IPS-11a (cell line): ENCODE results near the gene TANGO2.

Source experiments
- H3K4me3 ChIP-seq: one replicate; pipeline ENCODE4 v1.5.1; 2013; ENCODE audit warnings: low read depth, low read length, control low read depth

TANGO2 gene

DNA sequence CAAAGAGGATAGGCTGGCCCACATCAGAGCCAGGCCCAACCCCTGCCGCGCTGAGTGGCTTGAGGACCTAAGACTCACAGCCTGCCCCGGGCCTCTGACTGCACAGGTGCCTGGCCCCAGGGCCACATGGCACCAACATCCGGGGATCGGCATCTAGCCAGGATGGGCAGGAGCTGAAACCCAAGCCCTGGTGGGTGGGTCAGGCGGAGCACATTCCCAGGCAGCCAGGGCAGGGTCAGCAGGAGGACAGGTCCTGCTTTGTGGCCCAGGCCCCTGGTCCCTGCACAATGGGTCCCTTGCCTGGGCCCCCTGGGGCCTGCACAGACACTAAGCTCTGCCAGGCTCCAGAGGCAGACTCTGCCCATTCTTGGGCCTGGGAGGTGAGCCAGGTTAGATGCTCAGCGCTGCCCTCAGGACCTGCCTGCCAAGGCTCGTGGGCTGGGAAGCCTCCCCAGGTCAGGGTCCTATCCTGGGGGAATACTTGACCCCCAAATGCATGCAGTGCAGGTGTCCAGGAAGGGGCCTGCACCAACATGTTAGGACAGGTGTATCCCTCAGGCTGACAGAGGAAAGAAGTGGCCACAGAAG lies 37.8 kb upstream of the TANGO2 start:
- H3K4me3 ChIP-seq: no peak overlapping the region

GRCh38 chr22:19983741-19984140 lies 37.2 kb upstream of the TANGO2 start:
- H3K4me3 ChIP-seq: no peak overlapping the region

- H3K4me3 ChIP-seq: no peak overlapping the region
Measured at GRCh38 chr22:19984201-19984753, 36.6 kb upstream of the TANGO2 start.

DNA sequence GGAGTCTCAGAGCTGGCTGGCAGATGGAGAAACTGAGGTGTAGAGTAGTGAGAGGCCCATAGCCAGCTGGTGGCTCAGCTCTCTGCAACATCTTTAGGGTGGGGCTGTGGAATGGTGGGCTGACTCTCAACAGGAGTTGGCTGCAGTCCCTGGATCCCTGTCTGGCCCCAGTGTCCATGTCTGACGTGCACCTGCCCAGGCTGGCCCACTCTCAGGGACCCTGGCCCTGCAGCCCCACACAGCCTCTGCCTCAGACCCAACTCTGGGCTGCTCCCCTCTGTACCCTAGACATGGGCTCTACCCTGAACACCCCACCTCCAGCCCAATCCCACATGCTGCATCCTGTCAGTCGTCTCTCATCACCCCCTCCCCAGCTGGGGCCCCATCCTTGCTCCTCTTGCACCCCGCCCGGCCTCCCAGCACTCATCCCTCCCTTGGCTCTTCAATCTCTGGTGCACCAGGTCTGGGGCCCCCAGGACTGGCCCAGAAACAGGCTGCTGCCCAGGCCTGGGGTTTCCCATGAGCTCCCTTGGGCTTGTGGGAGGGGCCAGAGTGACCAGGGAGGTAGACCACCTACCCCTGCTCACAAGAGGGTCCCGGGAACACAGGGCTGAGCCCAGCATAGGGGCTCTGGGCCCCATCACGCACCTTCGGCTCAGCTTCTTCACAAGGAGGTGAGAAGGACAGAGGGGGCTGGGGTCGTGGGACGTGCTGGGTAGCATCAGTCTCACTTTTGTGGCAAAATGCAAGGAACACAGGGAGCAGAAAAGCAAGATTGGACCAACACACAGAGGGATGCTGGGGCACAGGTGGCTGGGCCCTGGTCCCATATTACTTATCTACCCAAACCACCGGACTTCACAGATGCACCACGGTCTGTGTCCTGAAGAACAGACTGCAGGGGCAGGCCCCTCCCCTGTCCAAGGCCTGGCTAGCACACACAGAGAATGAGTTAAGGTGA lies 35.8 kb upstream of the TANGO2 start:
- H3K4me3 ChIP-seq: no peak overlapping the region

DNA sequence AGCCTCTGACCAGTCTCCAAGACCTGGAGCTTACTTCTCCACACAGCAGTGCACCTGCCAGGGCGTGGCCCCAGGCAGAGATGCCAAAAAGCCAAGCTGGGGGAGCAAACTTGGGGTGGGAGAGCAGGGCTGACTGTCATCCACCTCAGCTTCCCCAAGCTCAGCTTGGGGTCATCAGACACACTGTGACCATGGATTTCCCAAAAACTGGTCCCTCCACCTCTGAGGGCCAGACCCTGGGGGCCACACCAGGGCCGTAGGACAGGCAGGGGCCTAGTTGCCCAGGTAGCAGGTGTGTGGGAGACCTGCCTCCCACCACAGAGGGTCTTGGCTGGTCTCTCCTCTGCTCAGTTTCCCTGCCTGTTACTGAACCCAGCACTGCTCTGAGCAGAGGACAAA lies 34.9 kb upstream of the TANGO2 start:
- peak overlapping the region; percentile 67 for H3K4me3 ChIP-seq

DNA sequence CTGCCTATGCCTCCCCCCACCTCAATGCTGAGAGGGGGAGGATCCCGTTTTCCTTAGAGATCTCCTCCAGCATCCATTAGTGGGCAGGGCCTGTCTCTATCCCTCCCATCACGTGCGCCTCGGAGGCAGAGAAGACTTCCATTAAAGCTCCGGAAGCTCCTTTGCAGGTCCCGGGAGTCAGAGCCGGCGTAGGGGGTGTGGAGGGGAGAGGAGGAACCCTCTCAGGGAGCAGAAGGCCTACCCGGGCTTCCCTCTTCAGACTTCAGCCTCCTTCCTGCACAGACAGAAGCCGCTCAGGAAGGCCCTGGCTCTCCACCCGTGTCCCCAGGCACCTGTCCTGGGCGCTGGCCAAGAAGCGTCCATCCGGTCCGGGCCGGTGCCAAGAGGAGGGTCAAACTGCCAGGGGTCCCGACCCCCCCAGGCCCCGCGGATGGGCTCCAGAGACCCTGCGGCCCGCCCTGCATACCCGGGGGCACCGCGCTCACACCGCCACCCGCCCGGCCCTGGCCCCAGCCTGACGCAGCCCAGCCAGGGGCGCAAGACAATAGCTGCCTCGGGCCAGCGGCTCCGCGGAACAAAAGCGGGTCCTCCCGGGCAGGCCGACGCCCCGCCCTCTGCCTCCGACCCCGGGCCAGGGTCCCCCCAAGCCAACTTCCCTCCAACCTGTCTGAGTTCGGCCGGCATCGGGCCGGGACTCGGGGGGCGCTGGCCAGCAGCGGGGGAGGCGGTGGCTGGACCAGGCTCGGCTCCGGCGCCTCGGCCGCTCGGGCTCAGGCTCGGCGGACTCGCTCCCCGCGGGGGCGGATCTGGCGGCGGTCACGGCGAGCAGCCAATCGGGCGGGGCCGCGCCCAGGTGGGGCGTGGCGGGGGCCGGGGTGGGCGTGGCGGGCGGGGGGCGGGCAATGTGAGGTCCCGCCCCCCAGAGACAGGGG lies 34.2 kb upstream of the TANGO2 start:
- peak overlapping the region; percentile 67 for H3K4me3 ChIP-seq

DNA sequence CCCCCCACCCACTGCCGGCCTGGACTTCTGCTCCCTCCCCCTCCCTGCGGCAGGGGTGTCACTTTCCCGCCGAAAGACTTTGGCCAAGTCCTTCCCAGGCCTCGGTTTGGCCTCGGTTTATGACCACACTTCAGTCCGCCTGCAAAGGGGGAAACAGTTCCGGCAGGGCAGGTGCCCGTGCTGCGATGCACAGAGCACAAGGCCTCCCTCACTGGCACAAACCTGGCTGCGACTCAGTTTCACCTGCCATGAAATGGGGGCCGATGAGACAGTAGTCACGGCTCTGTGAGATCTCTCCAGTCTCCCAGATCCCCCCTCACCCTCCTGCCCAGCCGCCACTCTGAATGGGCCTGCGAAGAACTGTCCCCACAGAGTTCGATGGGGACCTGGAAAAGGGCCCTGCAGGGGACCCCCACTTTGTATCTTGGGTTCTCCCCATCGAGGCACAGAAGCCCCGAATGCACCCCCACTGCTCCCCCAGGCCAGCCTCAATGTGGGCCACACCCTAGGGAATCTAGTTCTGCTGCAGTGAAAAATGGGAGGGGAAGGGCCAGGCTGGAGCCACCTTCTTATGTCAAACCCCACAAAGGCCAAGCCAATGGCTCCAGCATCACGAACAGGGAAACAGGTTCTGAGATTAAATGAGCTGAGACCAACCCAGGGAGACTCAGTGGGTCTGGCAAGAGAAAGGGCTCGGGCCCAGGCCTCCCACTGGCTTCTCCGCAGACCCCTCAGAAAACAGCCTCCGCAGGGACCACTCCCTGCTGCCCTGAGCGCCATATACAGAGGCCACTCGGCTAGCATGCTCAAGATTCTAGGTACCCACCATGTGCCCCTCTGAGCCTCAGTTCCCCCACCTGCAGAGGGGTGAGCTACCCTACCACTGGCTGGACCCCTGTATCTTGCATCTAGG lies 33.3 kb upstream of the TANGO2 start:
- no peak overlapping the region for H3K4me3 ChIP-seq

DNA sequence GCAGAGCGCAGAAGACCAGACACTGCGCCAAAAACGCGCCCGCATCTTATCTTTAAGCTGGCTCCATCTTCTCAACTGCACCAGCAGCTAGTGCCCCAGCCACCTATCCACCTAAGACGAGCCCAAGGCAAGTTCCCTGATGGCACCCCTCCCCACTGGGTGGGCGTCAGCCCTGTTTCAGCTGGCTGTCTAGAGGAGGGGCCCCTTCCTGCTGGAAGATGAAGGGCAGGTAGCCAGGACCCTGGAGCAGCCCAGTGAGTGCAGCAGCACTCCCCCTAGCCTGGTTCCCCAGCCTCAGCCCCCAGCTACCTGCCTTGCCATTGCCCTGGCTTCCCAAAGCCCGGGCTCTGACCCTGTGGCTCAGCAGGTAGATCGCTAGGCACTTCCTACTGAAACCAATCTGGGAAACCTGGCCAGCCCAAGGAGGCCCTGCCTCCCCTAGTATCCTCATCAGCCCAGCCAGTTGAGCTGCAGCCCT lies 32.5 kb upstream of the TANGO2 start:
- H3K4me3 ChIP-seq: no peak overlapping the region

DNA sequence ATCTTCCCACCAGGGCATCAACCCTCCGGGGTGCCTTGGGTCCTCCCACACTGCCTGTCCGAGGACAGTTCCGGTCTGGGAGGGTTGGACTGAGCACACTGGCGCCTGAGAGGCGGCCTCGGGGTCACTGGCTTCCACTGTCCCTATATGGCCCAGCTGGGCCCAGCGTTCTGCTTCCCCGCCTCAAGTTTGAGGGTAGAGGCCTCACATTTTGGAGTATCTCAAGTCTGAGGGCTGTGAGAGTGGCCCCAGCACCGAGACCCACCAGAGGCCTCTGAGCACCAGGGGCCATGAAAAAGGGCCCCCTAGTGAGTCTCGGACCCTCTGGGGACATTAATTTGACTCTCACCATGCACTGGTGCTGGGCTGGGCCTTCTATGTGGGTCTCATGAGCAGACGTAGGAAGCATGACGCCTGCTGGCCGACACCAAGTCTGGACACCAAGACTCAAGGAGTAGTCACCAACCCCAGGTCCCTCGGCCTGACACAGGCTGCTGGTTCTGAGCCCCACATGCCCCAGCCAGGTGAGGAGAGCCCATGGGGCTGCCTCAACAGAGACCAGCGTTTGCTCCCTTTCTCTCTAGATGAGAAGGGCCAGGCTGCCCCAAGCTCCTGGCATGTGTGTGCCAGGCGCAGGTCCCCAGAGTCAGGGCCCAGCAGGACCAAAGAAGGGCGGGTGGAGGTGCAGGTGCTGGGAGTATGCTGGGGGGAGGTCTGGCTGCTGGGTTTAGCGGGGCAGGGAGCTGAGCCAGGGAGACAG lies 31.8 kb upstream of the TANGO2 start:
- H3K4me3 ChIP-seq: no peak overlapping the region

- no peak overlapping the region for H3K4me3 ChIP-seq
Measured at GRCh38 chr22:19989725-19990067, 31.2 kb upstream of the TANGO2 start.

- no peak overlapping the region for H3K4me3 ChIP-seq
Measured at GRCh38 chr22:19990188-19990587, 30.7 kb upstream of the TANGO2 start.

GRCh38 chr22:19990609-19991394 lies 30.1 kb upstream of the TANGO2 start:
- no peak overlapping the region for H3K4me3 ChIP-seq

GRCh38 chr22:19991395-19991644 lies 29.6 kb upstream of the TANGO2 start:
- H3K4me3 ChIP-seq: no peak overlapping the region

DNA sequence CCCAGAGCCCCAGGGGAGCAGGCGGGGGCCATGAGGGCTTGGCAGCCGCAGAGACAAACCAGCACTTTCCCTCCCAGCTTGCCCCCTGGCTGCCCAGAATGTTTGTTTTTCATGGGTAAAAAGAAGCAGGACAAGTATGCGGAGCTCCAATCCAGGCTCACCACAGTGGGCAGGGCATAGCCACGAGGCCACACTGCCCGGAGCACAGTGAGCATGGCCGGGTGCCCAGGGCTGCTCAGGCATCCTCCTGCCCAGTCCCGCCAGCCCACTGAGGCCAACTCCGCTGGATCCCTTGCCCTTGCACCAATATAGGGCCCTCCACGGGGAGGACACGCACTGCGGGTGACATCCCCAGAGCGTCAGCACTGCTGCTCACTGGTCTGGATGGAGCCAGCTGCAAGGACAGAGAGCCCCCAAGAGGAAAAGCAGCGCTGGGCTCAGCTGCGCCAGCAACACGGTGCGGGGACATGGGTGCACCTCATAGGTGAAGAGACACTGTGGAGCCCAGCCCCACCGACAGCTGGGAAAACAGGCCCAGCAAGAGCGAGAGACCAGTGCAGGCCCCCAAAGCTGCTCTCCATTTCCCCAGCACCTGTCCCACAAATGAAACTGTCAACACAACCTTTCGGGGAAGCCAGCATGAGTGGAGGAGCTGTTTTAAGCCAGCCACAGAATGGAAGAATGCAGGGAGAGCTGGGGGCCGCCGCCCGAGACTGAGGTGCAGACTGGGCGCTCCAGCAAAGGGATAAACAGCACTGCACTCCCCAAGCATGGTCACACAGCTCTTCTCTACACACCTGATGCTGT lies 29.1 kb upstream of the TANGO2 start:
- no peak overlapping the region for H3K4me3 ChIP-seq

GRCh38 chr22:19992481-19992911 lies 28.4 kb upstream of the TANGO2 start:
- H3K4me3 ChIP-seq: no peak overlapping the region

DNA sequence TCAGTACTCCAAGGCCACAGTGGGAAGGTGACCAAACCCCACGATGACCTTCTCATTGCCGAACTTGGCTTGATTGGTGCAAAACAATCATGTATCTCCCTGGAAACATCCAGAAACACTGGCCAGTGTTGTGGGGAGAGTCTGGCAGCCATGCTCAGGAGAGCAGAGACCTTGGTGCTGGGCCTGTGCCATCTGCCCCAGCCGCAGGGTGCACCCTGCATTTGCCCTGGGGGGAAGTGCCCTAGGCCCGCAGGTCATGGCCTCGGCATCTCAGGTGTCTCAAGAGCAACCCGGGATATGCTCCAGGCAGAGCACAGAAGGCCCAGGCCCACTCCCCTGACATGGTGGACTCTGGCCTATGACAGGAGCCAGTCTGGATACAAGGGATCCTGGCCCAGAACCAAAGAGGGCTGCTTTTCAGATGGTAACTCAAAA lies 28.0 kb upstream of the TANGO2 start:
- no peak overlapping the region for H3K4me3 ChIP-seq

- no peak overlapping the region for H3K4me3 ChIP-seq
Measured at GRCh38 chr22:19993926-19994325, 27.0 kb upstream of the TANGO2 start.
